Measurements from ENCODE around the gene SESN1. TPM values are rescaled to one million over a fixed set of nuclear protein-coding genes. Genes with fewer than 3 reads are reported as not detected.

SESN1 gene
- total RNA-seq, 4 donors from 2014 or later = 73.3 to 253 (median 128) TPM

GRCh38 chr6:108966251-108966650 lies 128.4 kb downstream of the SESN1 start:
- intact Hi-C loops (cut with DNase I; ENCODE audit: low total_unique reads) (no loop called here), in situ Hi-C loops (cut with MboI; ENCODE audit: low sequenced_read_pairs in 4 of 4) (no loop called here)
- DNase-seq (no peak), ATAC-seq (no peak)
- Histone ChIP-seq H3K36me3 (no peaks in the 10 kb centered on the region), H3K9me3 (no peaks in the 10 kb centered on the region), H3K4me1 (peaks cover 24 to 29% of the 10 kb centered on the region in 2 donors), H3K27ac (peak overlapping the region; percentile 71 to 82 (median 76)), H3K4me3 (no peak overlapping the region), H3K27me3 (no peaks in the 10 kb centered on the region)
- TF ChIP-seq CTCF (IDR thresholded peaks at IDR 0.05 in 4 of 5, conservative IDR thresholded peaks at IDR 0.05 in 1 of 5) (no peak), POLR2A (IDR thresholded peaks at IDR 0.05) (no peak)

- ATAC-seq (no peak), DNase-seq (no peak)
- Histone ChIP-seq H3K4me3 (no peak overlapping the region), H3K36me3 (no peaks in the 10 kb centered on the region), H3K27ac (no peak overlapping the region), H3K9me3 (no peaks in the 10 kb centered on the region), H3K27me3 (no peaks in the 10 kb centered on the region), H3K4me1 (peaks cover 10 to 22% of the 10 kb centered on the region in 2 donors)
- intact Hi-C loops (cut with DNase I; ENCODE audit: low total_unique reads) (no loop called here), in situ Hi-C loops (cut with MboI; ENCODE audit: low sequenced_read_pairs in 4 of 4) (no loop called here)
- TF ChIP-seq CTCF (IDR thresholded peaks at IDR 0.05 in 4 of 5, conservative IDR thresholded peaks at IDR 0.05 in 1 of 5) = no peak
- no peak for TF ChIP-seq POLR2A (IDR thresholded peaks at IDR 0.05)
These were observed 132.7 kb downstream of the SESN1 start for GRCh38 chr6:108961985-108962384.

- peak overlapping the region in 2 of 4 donors; percentile 37 to 68 for H3K27ac ChIP-seq
- H3K27me3 ChIP-seq = no peaks in the 10 kb centered on the region
- no peaks in the 10 kb centered on the region for H3K9me3 ChIP-seq
- no peak overlapping the region for H3K4me3 ChIP-seq
- in situ Hi-C loops (cut with MboI; ENCODE audit: low sequenced_read_pairs in 4 of 4) (no loop called here), intact Hi-C loops (cut with DNase I; ENCODE audit: low total_unique reads) (no loop called here)
- DNase-seq = no peak
- no peaks in the 10 kb centered on the region for H3K36me3 ChIP-seq
- TF ChIP-seq POLR2A (IDR thresholded peaks at IDR 0.05) (no peak), CTCF (IDR thresholded peaks at IDR 0.05 in 4 of 5, conservative IDR thresholded peaks at IDR 0.05 in 1 of 5) (no peak)
- ATAC-seq = no peak
- H3K4me1 ChIP-seq = peaks cover 1 to 13% of the 10 kb centered on the region in 2 donors
These were observed 133.6 kb downstream of the SESN1 start for GRCh38 chr6:108961077-108961476.

GRCh38 chr6:108960601-108961000 lies 134.0 kb downstream of the SESN1 start:
- peak in 1 of 2 donors; percentile 60 for DNase-seq
- in situ Hi-C loops (cut with MboI; ENCODE audit: low sequenced_read_pairs in 4 of 4) (no loop called here), intact Hi-C loops (cut with DNase I; ENCODE audit: low total_unique reads) (no loop called here)
- Histone ChIP-seq H3K4me3 (no peak overlapping the region), H3K27ac (peak overlapping the region in 2 of 4 donors; percentile 37 to 68), H3K27me3 (no peaks in the 10 kb centered on the region), H3K9me3 (no peaks in the 10 kb centered on the region), H3K4me1 (peaks cover 0 to 12% of the 10 kb centered on the region in 2 donors), H3K36me3 (no peaks in the 10 kb centered on the region)
- ATAC-seq = peak; percentile 83 to 85
- TF ChIP-seq POLR2A (IDR thresholded peaks at IDR 0.05) (no peak), CTCF (IDR thresholded peaks at IDR 0.05 in 4 of 5, conservative IDR thresholded peaks at IDR 0.05 in 1 of 5) (no peak)

- Histone ChIP-seq H3K4me3 (no peak overlapping the region), H3K27me3 (no peaks in the 10 kb centered on the region), H3K27ac (peak overlapping the region in 1 of 4 donors; percentile 68), H3K36me3 (no peaks in the 10 kb centered on the region), H3K9me3 (no peaks in the 10 kb centered on the region), H3K4me1 (peaks cover 0 to 12% of the 10 kb centered on the region in 2 donors)
- TF ChIP-seq POLR2A (IDR thresholded peaks at IDR 0.05) (no peak), CTCF (IDR thresholded peaks at IDR 0.05 in 4 of 5, conservative IDR thresholded peaks at IDR 0.05 in 1 of 5) (no peak)
- in situ Hi-C loops (cut with MboI; ENCODE audit: low sequenced_read_pairs in 4 of 4) = no loop called here
- intact Hi-C loops (cut with DNase I; ENCODE audit: low total_unique reads) = no loop called here
- DNase-seq (no peak), ATAC-seq (peak; percentile 45 to 46)
These were observed 134.6 kb downstream of the SESN1 start for GRCh38 chr6:108959972-108960582.
